Left ventricle myocardium inferior (tissue), 1 donor: ENCODE data around the gene RIPPLY1. TPM values are rescaled to one million over a fixed set of nuclear protein-coding genes. Genes with fewer than 3 reads are reported as not detected.

ENCODE experiments used
- DNase-seq: peaks from one replicate; pipeline ENCODE4 v3.0.0-alpha.2; 2020
- H3K27ac ChIP-seq: fragments of 200-600 bp; replicated peaks from 2 replicates; pipeline ENCODE4 v1.8.0; 2021
- H3K27me3 ChIP-seq: fragments of 200-600 bp; 2 replicates; pipeline ENCODE4 v1.8.0; 2021; ENCODE audit warnings: low read depth
- H3K36me3 ChIP-seq: fragments of 200-600 bp; 2 replicates; pipeline ENCODE4 v1.8.0; 2021
- H3K4me1 ChIP-seq: fragments of 200-600 bp; 2 replicates; pipeline ENCODE4 v1.8.0; 2021
- H3K4me3 ChIP-seq: fragments of 200-600 bp; 2 replicates; pipeline ENCODE4 v1.8.0; 2021; ENCODE audit warnings: mild to moderate bottlenecking, moderate library complexity
- H3K9me3 ChIP-seq: fragments of 200-600 bp; replicated peaks from 2 replicates; pipeline ENCODE4 v1.8.0; 2021
- CTCF ChIP-seq: fragments of 200-600 bp; IDR thresholded peaks from 2 replicates; pipeline ENCODE4 v1.8.0; 2021; ENCODE audit warnings: antibody characterized with exemption, mild to moderate bottlenecking, borderline replicate concordance
- intact Hi-C: fragments of 100-400 bp; cut with micrococcal nuclease; formaldehyde crosslinking; loops from one replicate; pipeline ENCODE4 v1.11.0; 2022
- total RNA-seq: library from RNA; stranded (reverse); fragmentation: NEBNext Ultra II Directional; extraction: Animal tissue kit (Norgen Biotek cat#: 25700); gene quantifications from one replicate; pipeline ENCODE4 v1.2.1, GENCODE V29; 2021
- donor health status: DM: no; HTN: yes; CAD: no; lungs with severe emphysema.

Gene RIPPLY1
- total RNA-seq, 1 donor from 2014 or later, result not detected

DNA sequence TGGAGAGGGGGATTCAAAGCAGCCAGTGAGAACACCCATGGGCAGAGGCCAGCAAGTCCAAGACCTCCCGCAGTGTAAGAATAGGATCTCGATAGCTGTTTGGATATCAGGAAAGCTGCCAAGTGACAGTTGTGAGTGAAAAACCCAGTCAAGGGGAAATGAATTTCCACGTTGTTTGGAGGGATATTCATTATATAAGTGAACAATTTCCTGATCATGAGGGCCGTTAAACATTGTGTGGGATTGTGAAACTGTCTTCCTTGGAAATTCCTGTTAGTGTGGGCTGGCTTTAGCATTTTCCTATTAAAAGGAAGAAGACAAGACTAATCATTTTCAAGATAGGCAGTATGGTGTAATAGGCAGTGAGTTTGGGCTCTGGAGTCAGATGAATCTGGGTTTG, 32.0 kb upstream of the RIPPLY1 start:
- no peak overlapping the region for H3K4me3 ChIP-seq
- intact Hi-C loops, result no loop called here

GRCh38 chrX:106933538-106933961, 30.4 kb upstream of the RIPPLY1 start:
- H3K4me3 ChIP-seq, result no peak overlapping the region

More for the DNA sequence above, 32.0 kb upstream of the RIPPLY1 start:
- Histone ChIP-seq H3K27me3 (no peaks in the 10 kb centered on the region), H3K4me1 (peaks cover 3% of the 10 kb centered on the region), H3K27ac (no peak overlapping the region), H3K9me3 (no peaks in the 10 kb centered on the region), H3K36me3 (no peaks in the 10 kb centered on the region)
- no peak for DNase-seq
- TF ChIP-seq CTCF, result no peak

GRCh38 chrX:106932960-106933537, 29.9 kb upstream of the RIPPLY1 start:
- TF ChIP-seq CTCF, result no peak

More at GRCh38 chrX:106933538-106933961, 30.4 kb upstream of the RIPPLY1 start:
- Histone ChIP-seq H3K9me3 (no peaks in the 10 kb centered on the region), H3K27ac (no peak overlapping the region), H3K27me3 (no peaks in the 10 kb centered on the region), H3K36me3 (no peaks in the 10 kb centered on the region), H3K4me1 (peaks cover 3% of the 10 kb centered on the region)
- intact Hi-C loops, result no loop called here
- TF ChIP-seq CTCF, result no peak
- DNase-seq, result peak; percentile 11

GRCh38 chrX:106932492-106932923, 29.4 kb upstream of the RIPPLY1 start:
- peaks cover 3% of the 10 kb centered on the region for H3K4me1 ChIP-seq
- no peak overlapping the region for H3K27ac ChIP-seq
- intact Hi-C loops, result no loop called here
- H3K36me3 ChIP-seq, result no peaks in the 10 kb centered on the region
- no peak for DNase-seq
- TF ChIP-seq CTCF, result no peak
- no peaks in the 10 kb centered on the region for H3K27me3 ChIP-seq
- no peak overlapping the region for H3K4me3 ChIP-seq
- H3K9me3 ChIP-seq, result no peaks in the 10 kb centered on the region

More at GRCh38 chrX:106932960-106933537, 29.9 kb upstream of the RIPPLY1 start:
- Histone ChIP-seq H3K9me3 (no peaks in the 10 kb centered on the region), H3K36me3 (no peaks in the 10 kb centered on the region), H3K4me3 (no peak overlapping the region), H3K4me1 (peaks cover 3% of the 10 kb centered on the region), H3K27ac (no peak overlapping the region), H3K27me3 (no peaks in the 10 kb centered on the region)
- no peak for DNase-seq
- intact Hi-C loops, result no loop called here

DNA sequence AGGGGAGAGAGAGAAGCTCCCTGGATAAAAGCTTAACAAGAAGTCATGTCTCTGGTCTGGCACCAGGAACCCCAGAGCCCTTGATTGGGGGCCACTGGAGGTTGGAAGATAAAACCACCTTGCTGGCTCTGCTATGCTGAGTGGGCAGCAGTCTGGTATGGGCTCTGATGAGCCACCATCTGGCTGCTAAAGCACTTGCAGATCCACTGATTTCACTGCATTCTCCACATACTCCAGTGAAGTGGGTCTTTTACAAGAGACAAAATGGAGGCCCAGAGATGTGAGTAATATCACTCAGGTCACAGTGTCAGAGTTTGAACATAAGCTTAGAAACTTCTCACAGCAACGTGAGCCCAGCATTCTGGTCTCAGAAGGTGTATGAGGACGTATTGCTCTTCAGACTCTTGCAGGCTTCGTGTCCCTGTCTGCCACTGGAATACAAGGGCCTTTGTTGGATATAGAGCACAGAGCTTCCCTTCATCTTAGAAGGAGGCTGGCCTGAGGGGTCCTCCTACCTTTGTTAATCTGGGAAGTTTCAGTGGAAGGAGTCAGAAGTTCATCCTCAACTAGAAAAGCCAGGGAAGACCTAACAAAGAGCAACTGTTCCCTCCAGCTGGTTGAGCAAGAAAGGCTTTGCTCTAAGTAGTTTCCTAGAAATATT, 28.8 kb upstream of the RIPPLY1 start:
- no peak for TF ChIP-seq CTCF
- H3K27me3 ChIP-seq, result no peaks in the 10 kb centered on the region
- peaks cover 3% of the 10 kb centered on the region for H3K4me1 ChIP-seq
- H3K27ac ChIP-seq, result no peak overlapping the region
- H3K36me3 ChIP-seq, result no peaks in the 10 kb centered on the region
- intact Hi-C loops, result no loop called here
- DNase-seq, result no peak
- H3K4me3 ChIP-seq, result no peak overlapping the region
- no peaks in the 10 kb centered on the region for H3K9me3 ChIP-seq
